ENCODE results near the gene C4BPB. TPM values are rescaled to one million over a fixed set of nuclear protein-coding genes. Genes with fewer than 3 reads are reported as not detected.
A peak's percentile ranks its signal among the peaks of the same experiment; 100 is the strongest.

Gene C4BPB
- total RNA-seq, 1 experiment from 2014 or later: not detected

DNA sequence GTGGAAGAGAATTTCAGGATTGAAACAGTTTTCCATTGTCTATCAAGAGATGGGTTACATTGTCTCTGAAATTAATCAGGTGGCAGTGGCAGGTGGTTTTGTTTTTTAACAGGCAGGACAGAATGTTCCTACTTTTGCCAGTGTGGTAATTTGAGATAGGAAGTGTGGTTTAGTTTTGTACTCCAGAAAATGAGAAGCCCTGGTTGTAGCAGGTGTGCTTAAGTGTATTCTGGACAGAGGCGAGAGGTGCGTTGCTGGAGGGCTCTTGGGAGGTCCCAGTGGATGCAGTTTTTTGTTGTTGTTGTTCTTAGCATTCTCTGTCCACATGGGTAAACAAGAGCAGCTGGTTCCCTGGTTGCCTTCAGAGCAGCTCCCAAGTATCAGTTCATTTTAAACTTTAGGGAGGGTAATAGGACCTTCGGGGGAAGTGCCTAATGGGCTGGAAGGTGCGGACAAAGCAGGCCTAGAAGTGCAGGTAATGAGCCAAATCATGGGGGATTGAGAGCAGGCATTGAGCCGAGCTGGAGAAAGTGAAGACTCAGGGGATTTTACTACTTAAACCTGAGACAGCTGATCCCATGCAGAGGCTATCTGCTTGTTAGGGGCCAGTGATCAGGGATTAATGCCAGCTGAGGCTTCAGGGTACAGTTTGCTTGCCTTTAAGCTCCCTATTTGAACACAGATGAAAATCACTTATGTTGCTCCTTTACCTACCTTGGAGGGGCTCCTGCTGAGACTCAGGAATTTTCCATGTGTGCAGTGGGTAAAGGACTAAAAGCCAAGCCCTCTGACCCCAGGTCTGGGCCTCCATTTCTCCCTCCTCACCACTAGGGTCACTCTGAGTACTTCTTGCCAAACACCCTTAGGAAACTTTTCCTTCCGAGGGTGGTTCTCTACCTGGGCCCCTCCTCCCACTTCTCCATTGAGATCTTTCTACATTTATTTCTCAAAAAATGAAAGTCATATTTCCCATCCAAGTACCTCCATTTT is 29.5 kb upstream of the C4BPB start:
- ChIA-PET CTCF (interaction anchor here (0.5 to 9.7 kb wide), 10 partner anchors 9 to 865 kb away, joined by 3 to 146 read pairs (median 4); partner anchors contain the start of gene YOD1), POLR2A (interaction anchor here (0.6 to 33.4 kb wide), 5 partner anchors 11 to 131 kb away, joined by 3 to 2100 read pairs (median 4); partner anchors contain the start of gene C1orf116)
- peak; percentile 8 for TF ChIP-seq CTCF (IDR thresholded peaks at IDR 0.05; ENCODE audit: unreplicated experiment)
- intact Hi-C loops (cut with micrococcal nuclease): no loop called here
- no peak overlapping the region for H3K27ac Mint-ChIP-seq (ENCODE audit: low read depth, unreplicated experiment)
- BruUV-seq (replicated peaks): no TSS peak
- peaks cover 24% of the 10 kb centered on the region for H3K36me3 Mint-ChIP-seq (ENCODE audit: insufficient read depth, unreplicated experiment)
- H3K27me3 Mint-ChIP-seq (ENCODE audit: insufficient read depth, unreplicated experiment): no peaks in the 10 kb centered on the region
- H3K4me3 Mint-ChIP-seq (ENCODE audit: unreplicated experiment): no peak overlapping the region
- no peak for DNase-seq (ENCODE audit: unreplicated experiment)
- H3K9me3 Mint-ChIP-seq (ENCODE audit: unreplicated experiment): no peaks in the 10 kb centered on the region
- peaks cover 8% of the 10 kb centered on the region for H3K4me1 Mint-ChIP-seq (ENCODE audit: insufficient read depth, unreplicated experiment)

GRCh38 chr1:207059881-207060280 is 28.8 kb upstream of the C4BPB start:
- intact Hi-C loops (cut with micrococcal nuclease): no loop called here
- H3K27ac Mint-ChIP-seq (ENCODE audit: low read depth, unreplicated experiment): no peak overlapping the region
- peaks cover 26% of the 10 kb centered on the region for H3K36me3 Mint-ChIP-seq (ENCODE audit: insufficient read depth, unreplicated experiment)
- POLR2A ChIA-PET: interaction anchor here (0.6 to 16.3 kb wide), 3 partner anchors 9 to 130 kb away, joined by 3 to 399 read pairs (median 5); partner anchors contain the start of gene YOD1
- H3K4me3 Mint-ChIP-seq (ENCODE audit: unreplicated experiment): no peak overlapping the region
- H3K9me3 Mint-ChIP-seq (ENCODE audit: unreplicated experiment): no peaks in the 10 kb centered on the region
- BruUV-seq (replicated peaks): no TSS peak
- H3K27me3 Mint-ChIP-seq (ENCODE audit: insufficient read depth, unreplicated experiment): no peaks in the 10 kb centered on the region
- peak; percentile 4 for TF ChIP-seq CTCF (IDR thresholded peaks at IDR 0.05; ENCODE audit: unreplicated experiment)
- DNase-seq (ENCODE audit: unreplicated experiment): no peak
- CTCF ChIA-PET: interaction anchor here (0.5 to 9.7 kb wide), 11 partner anchors 10 to 864 kb away, joined by 3 to 146 read pairs (median 4); partner anchors contain the start of gene YOD1
- peaks cover 2% of the 10 kb centered on the region for H3K4me1 Mint-ChIP-seq (ENCODE audit: insufficient read depth, unreplicated experiment)

DNA sequence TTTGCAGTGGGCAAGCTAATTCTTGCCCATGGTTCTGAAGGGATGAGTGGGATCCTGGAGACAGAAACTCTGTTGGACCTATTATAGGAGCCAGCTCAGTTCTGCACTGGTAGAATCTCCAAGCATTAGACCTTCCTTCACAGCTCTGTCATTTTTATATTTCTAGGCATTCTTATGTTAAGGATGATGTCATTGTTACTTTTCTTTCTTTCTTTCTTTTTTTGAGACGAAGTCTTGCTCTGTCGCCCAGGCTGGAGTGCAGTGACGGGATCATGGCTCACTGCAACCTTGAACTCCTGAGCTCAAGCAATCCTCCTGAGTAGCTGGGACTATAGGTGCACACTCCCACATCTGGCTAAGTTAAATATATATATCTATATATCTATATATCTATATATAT is 28.1 kb upstream of the C4BPB start:
- Mint-ChIP-seq H3K36me3 (ENCODE audit: insufficient read depth, unreplicated experiment) (peaks cover 33% of the 10 kb centered on the region), H3K4me1 (ENCODE audit: insufficient read depth, unreplicated experiment) (no peaks in the 10 kb centered on the region), H3K4me3 (ENCODE audit: unreplicated experiment) (no peak overlapping the region), H3K27ac (ENCODE audit: low read depth, unreplicated experiment) (no peak overlapping the region), H3K9me3 (ENCODE audit: unreplicated experiment) (no peaks in the 10 kb centered on the region), H3K27me3 (ENCODE audit: insufficient read depth, unreplicated experiment) (no peaks in the 10 kb centered on the region)
- intact Hi-C loops (cut with micrococcal nuclease): no loop called here
- ChIA-PET POLR2A (interaction anchor here (0.9 to 16.3 kb wide), 4 partner anchors 8 to 23 kb away, joined by 4 to 399 read pairs (median 12); partner anchors contain the start of genes PFKFB2 and YOD1), CTCF (interaction anchor here (0.6 to 9.7 kb wide), 8 partner anchors 10 to 439 kb away, joined by 3 to 146 read pairs (median 4); partner anchors contain the start of genes CR1 and YOD1)
- no TSS peak for BruUV-seq (replicated peaks)
- DNase-seq (ENCODE audit: unreplicated experiment): no peak
- no peak for TF ChIP-seq CTCF (IDR thresholded peaks at IDR 0.05; ENCODE audit: unreplicated experiment)

GRCh38 chr1:207062058-207062457 is 26.6 kb upstream of the C4BPB start:
- no peak overlapping the region for H3K27ac Mint-ChIP-seq (ENCODE audit: low read depth, unreplicated experiment)
- no TSS peak for BruUV-seq (replicated peaks)
- ChIA-PET CTCF (interaction anchor here (0.6 to 1.5 kb wide), 5 partner anchors 9 to 149 kb away, joined by 3 to 5 read pairs (median 4); partner anchors contain the start of gene PFKFB2), POLR2A (interaction anchor here (0.9 to 3.8 kb wide), 3 partner anchors 9 to 30 kb away, joined by 3 to 20 read pairs (median 12); partner anchors contain the start of gene PFKFB2)
- H3K9me3 Mint-ChIP-seq (ENCODE audit: unreplicated experiment): no peaks in the 10 kb centered on the region
- intact Hi-C loops (cut with micrococcal nuclease): no loop called here
- DNase-seq (ENCODE audit: unreplicated experiment): no peak
- H3K4me1 Mint-ChIP-seq (ENCODE audit: insufficient read depth, unreplicated experiment): no peaks in the 10 kb centered on the region
- no peak for TF ChIP-seq CTCF (IDR thresholded peaks at IDR 0.05; ENCODE audit: unreplicated experiment)
- H3K27me3 Mint-ChIP-seq (ENCODE audit: insufficient read depth, unreplicated experiment): no peaks in the 10 kb centered on the region
- H3K36me3 Mint-ChIP-seq (ENCODE audit: insufficient read depth, unreplicated experiment): peaks cover 42% of the 10 kb centered on the region
- no peak overlapping the region for H3K4me3 Mint-ChIP-seq (ENCODE audit: unreplicated experiment)
